ENCODE data around the gene SZRD1. TPM values are rescaled to one million over a fixed set of nuclear protein-coding genes. Genes with fewer than 3 reads are reported as not detected.
A peak's percentile ranks its signal among the peaks of the same experiment; 100 is the strongest.

SZRD1 gene
- total RNA-seq, 3 donors from 2014 or later: 59.0 to 77.4 (median 61.3) TPM

- Histone ChIP-seq H3K27me3 (no peaks in the 10 kb centered on the region), H3K4me3 (no peak within 1 kb of the TSS), H3K4me1 (peaks cover 0 to 6% of the 10 kb centered on the region in 2 donors), H3K27ac (no peak within 1 kb of the TSS), H3K9me3 (no peaks in the 10 kb centered on the region), H3K36me3 (no peaks in the 10 kb centered on the region)
- no peak for TF ChIP-seq POLR2AphosphoS5 (IDR thresholded peaks at IDR 0.05)
- TF ChIP-seq CTCF (IDR thresholded peaks at IDR 0.05): no peak
- TF ChIP-seq POLR2A (IDR thresholded peaks at IDR 0.05): no peak
- intact Hi-C loops (cut with DNase I; ENCODE audit: low total_unique reads): no loop called here
- no peak for DNase-seq (ENCODE audit: low spot score in 2 of 2)
Measured at GRCh38 chr1:16436946-16437474, 70.0 kb downstream of the SZRD1 start, which contains the start of gene SPATA21. Gene SPATA21 (minus strand): TSS chr1:16437424. CDS start chr1:16431371, 6,053 bp downstream.

- Histone ChIP-seq H3K4me3 (no peak overlapping the region), H3K27me3 (no peaks in the 10 kb centered on the region), H3K4me1 (peaks cover 0 to 6% of the 10 kb centered on the region in 2 donors), H3K27ac (no peak overlapping the region), H3K36me3 (no peaks in the 10 kb centered on the region), H3K9me3 (no peaks in the 10 kb centered on the region)
- intact Hi-C loops (cut with DNase I; ENCODE audit: low total_unique reads): no loop called here
- DNase-seq (ENCODE audit: low spot score in 2 of 2): no peak
- no peak for TF ChIP-seq POLR2AphosphoS5 (IDR thresholded peaks at IDR 0.05)
- no peak for TF ChIP-seq POLR2A (IDR thresholded peaks at IDR 0.05)
- no peak for TF ChIP-seq CTCF (IDR thresholded peaks at IDR 0.05)
Measured at GRCh38 chr1:16438516-16438915, 71.5 kb downstream of the SZRD1 start.

GRCh38 chr1:16438924-16439323 is 71.9 kb downstream of the SZRD1 start:
- no peak for DNase-seq (ENCODE audit: low spot score in 2 of 2)
- Histone ChIP-seq H3K4me1 (peaks cover 0 to 6% of the 10 kb centered on the region in 2 donors), H3K27ac (no peak overlapping the region), H3K9me3 (no peaks in the 10 kb centered on the region), H3K4me3 (no peak overlapping the region), H3K27me3 (no peaks in the 10 kb centered on the region), H3K36me3 (no peaks in the 10 kb centered on the region)
- TF ChIP-seq POLR2AphosphoS5 (IDR thresholded peaks at IDR 0.05): no peak
- TF ChIP-seq POLR2A (IDR thresholded peaks at IDR 0.05): no peak
- TF ChIP-seq CTCF (IDR thresholded peaks at IDR 0.05): no peak
- intact Hi-C loops (cut with DNase I; ENCODE audit: low total_unique reads): no loop called here

- no peak for TF ChIP-seq CTCF (IDR thresholded peaks at IDR 0.05)
- Histone ChIP-seq H3K4me1 (peaks cover 0 to 6% of the 10 kb centered on the region in 2 donors), H3K27me3 (no peaks in the 10 kb centered on the region), H3K4me3 (peak overlapping the region; percentile 95 to 100 (median 97)), H3K9me3 (no peaks in the 10 kb centered on the region), H3K36me3 (no peaks in the 10 kb centered on the region), H3K27ac (peak overlapping the region; percentile 81 to 92)
- DNase-seq (ENCODE audit: low spot score in 2 of 2): peak in 1 of 2 donors; percentile 21
- intact Hi-C loops (cut with DNase I; ENCODE audit: low total_unique reads): no loop called here
Measured at GRCh38 chr1:16440131-16440469, 73.1 kb downstream of the SZRD1 start.

GRCh38 chr1:16440470-16441281 is 73.6 kb downstream of the SZRD1 start, which contains the start of gene NECAP2:
Gene NECAP2 (plus strand): TSS chr1:16440724. CDS start chr1:16440762, 38 bp downstream.
- TF ChIP-seq CTCF (IDR thresholded peaks at IDR 0.05) (peak; percentile 61 to 81 (median 81)), POLR2A (IDR thresholded peaks at IDR 0.05) (no peak), POLR2AphosphoS5 (IDR thresholded peaks at IDR 0.05) (peak; percentile 53 to 80 (median 71))
- DNase-seq (ENCODE audit: low spot score in 2 of 2): peak; percentile 76 to 91
- intact Hi-C loops (cut with DNase I; ENCODE audit: low total_unique reads): no loop called here
- Histone ChIP-seq H3K27ac (peak within 1 kb of the TSS; percentile 81 to 92), H3K36me3 (no peaks in the 10 kb centered on the region), H3K4me3 (peak within 1 kb of the TSS; percentile 95 to 100 (median 97)), H3K4me1 (peaks cover 0 to 6% of the 10 kb centered on the region in 2 donors), H3K9me3 (no peaks in the 10 kb centered on the region), H3K27me3 (no peaks in the 10 kb centered on the region)

Measured in breast epithelium (tissue), 4 donors.